SK-N-SH treated with all-trans-retinoic acid at 6 μM for 48 hours (cell line): ENCODE measurements around the gene GPX5.

Experiments
- ATAC-seq: fragments of 200-7000 bp; cut with Tn5 transposase; 3 replicates; pipeline ENCODE4 v1.9.1; 2020; ENCODE audit warnings: mild to moderate bottlenecking, moderate library complexity
- ARNTL ChIP-seq: fragments of 450-650 bp; formaldehyde crosslinking; IDR thresholded peaks from 2 replicates; pipeline ENCODE4 v1.5.0; 2020; ENCODE audit warnings: low read depth, mild to moderate bottlenecking, moderate library complexity, borderline replicate concordance
- BACH2 ChIP-seq: fragments of 250-450 bp; sonication (Bioruptor Pico); IDR thresholded peaks from 2 replicates; pipeline ENCODE4 v1.9.0; 2021; ENCODE audit warnings: mild to moderate bottlenecking, borderline replicate concordance
- CREB5 ChIP-seq: fragments of 250-450 bp; sonication (Bioruptor Pico); IDR thresholded peaks from 2 replicates; pipeline ENCODE4 v1.5.1; 2020; ENCODE audit warnings: low read depth, mild to moderate bottlenecking, moderate library complexity
- CSRNP3 ChIP-seq: fragments of 250-450 bp; sonication (Bioruptor Pico); IDR thresholded peaks from 2 replicates; pipeline ENCODE4 v1.5.1; 2021; ENCODE audit warnings: mild to moderate bottlenecking, moderate library complexity
- ESRRG ChIP-seq: fragments of 250-450 bp; sonication (Bioruptor Pico); IDR thresholded peaks from 2 replicates; pipeline ENCODE4 v1.6.1; 2021; ENCODE audit warnings: mild to moderate bottlenecking
- GLIS3 ChIP-seq: fragments of 250-450 bp; sonication (Bioruptor Pico); IDR thresholded peaks from 2 replicates; pipeline ENCODE4 v1.5.0; 2020; ENCODE audit warnings: mild to moderate bottlenecking, moderate library complexity
- ISL1 ChIP-seq: fragments of 250-450 bp; sonication (Bioruptor Pico); IDR thresholded peaks from 2 replicates; pipeline ENCODE4 v2.1.2; 2022; ENCODE audit warnings: mild to moderate bottlenecking, moderate library complexity
- OSR1 ChIP-seq: fragments of 250-450 bp; sonication (Bioruptor Pico); IDR thresholded peaks from 2 replicates; pipeline ENCODE4 v1.8.0; 2022; ENCODE audit warnings: moderate library complexity, mild to moderate bottlenecking, inconsistent platforms
- PATZ1 ChIP-seq: fragments of 250-450 bp; sonication (Bioruptor Pico); IDR thresholded peaks from 2 replicates; pipeline ENCODE4 v1.8.0; 2020; ENCODE audit warnings: mild to moderate bottlenecking, moderate library complexity, borderline replicate concordance
- POU6F1 ChIP-seq: fragments of 250-450 bp; sonication (Bioruptor Pico); IDR thresholded peaks from 2 replicates; pipeline ENCODE4 v1.8.0; 2021; ENCODE audit warnings: low read depth, mild to moderate bottlenecking, moderate library complexity, borderline replicate concordance
- PPARA ChIP-seq: fragments of 250-450 bp; sonication (Bioruptor Pico); IDR thresholded peaks from 2 replicates; pipeline ENCODE4 v1.5.0; 2020; ENCODE audit warnings: mild to moderate bottlenecking, borderline replicate concordance
- SNAI2 ChIP-seq: fragments of 250-450 bp; sonication (Bioruptor Pico); IDR thresholded peaks from 2 replicates; pipeline ENCODE4 v1.5.0; 2020; ENCODE audit warnings: mild to moderate bottlenecking, moderate library complexity
- TCF4 ChIP-seq: fragments of 250-450 bp; sonication (Bioruptor Pico); IDR thresholded peaks from 2 replicates; pipeline ENCODE4 v1.8.0; 2021; ENCODE audit warnings: mild to moderate bottlenecking, moderate library complexity, borderline replicate concordance
- TOX ChIP-seq: fragments of 250-450 bp; sonication (Bioruptor Pico); IDR thresholded peaks from 2 replicates; pipeline ENCODE4 v1.8.0; 2021; ENCODE audit warnings: mild to moderate bottlenecking, moderate library complexity, borderline replicate concordance
- ZFP3 ChIP-seq: fragments of 250-450 bp; sonication (Bioruptor Pico); IDR thresholded peaks from 2 replicates; pipeline ENCODE4 v1.5.0; 2020; ENCODE audit warnings: mild to moderate bottlenecking, moderate library complexity
- ZFP30 ChIP-seq: fragments of 450-650 bp; formaldehyde crosslinking; IDR thresholded peaks from 2 replicates; pipeline ENCODE4 v1.5.0; 2022; ENCODE audit warnings: mild to moderate bottlenecking, moderate library complexity
- ZNF565 ChIP-seq: fragments of 450-650 bp; formaldehyde crosslinking; conservative IDR thresholded peaks from 2 replicates; pipeline ENCODE4 v1.5.0; 2020; ENCODE audit warnings: low read depth, mild to moderate bottlenecking, moderate library complexity
- ZNF70 ChIP-seq: fragments of 450-650 bp; formaldehyde crosslinking; IDR thresholded peaks from 2 replicates; pipeline ENCODE4 v1.5.0; 2020; ENCODE audit warnings: mild to moderate bottlenecking, moderate library complexity
- ZNF8 ChIP-seq: fragments of 450-650 bp; formaldehyde crosslinking; IDR thresholded peaks from 2 replicates; pipeline ENCODE4 v1.5.0; 2020; ENCODE audit warnings: mild to moderate bottlenecking, moderate library complexity

GPX5 gene

GRCh38 chr6:28525496-28526039, at the start of gene GPX5:
TSS of gene GPX5 (plus strand) at chr6:28525881. CDS start at chr6:28526014, 133 bp downstream.
- TF ChIP-seq ARNTL = no peak
- no peak for TF ChIP-seq BACH2 (CRISPR knock-in tag)
- TF ChIP-seq POU6F1 = no peak
- no peak for TF ChIP-seq PATZ1 (CRISPR knock-in tag)
- no peak for TF ChIP-seq OSR1
- TF ChIP-seq CSRNP3 (CRISPR knock-in tag) = no peak
- TF ChIP-seq ZNF565 (CRISPR knock-in tag) = no peak
- TF ChIP-seq TOX (CRISPR knock-in tag) = no peak
- TF ChIP-seq CREB5 = no peak
- TF ChIP-seq SNAI2 (CRISPR knock-in tag) = no peak
- no peak for TF ChIP-seq ZFP30 (CRISPR knock-in tag)
- TF ChIP-seq GLIS3 (CRISPR knock-in tag) = no peak
- TF ChIP-seq, all 23 proteins: peak for 0
- ATAC-seq = no peak

GRCh38 chr6:28478518-28478917, 47.2 kb upstream of the GPX5 start:
- ATAC-seq = no peak
- TF ChIP-seq TOX (CRISPR knock-in tag) (no peak), ZFP3 (CRISPR knock-in tag) (no peak), ZFP30 (CRISPR knock-in tag) (no peak)

GRCh38 chr6:28480253-28480932, 45.3 kb upstream of the GPX5 start:
- TF ChIP-seq CSRNP3 (CRISPR knock-in tag) (no peak), TOX (CRISPR knock-in tag) (no peak), ARNTL (no peak), ZFP30 (CRISPR knock-in tag) (no peak), ZNF70 (CRISPR knock-in tag) (no peak), ZNF8 (CRISPR knock-in tag) (no peak), ESRRG (CRISPR knock-in tag) (no peak), BACH2 (CRISPR knock-in tag) (no peak), GLIS3 (CRISPR knock-in tag) (no peak), POU6F1 (no peak), ISL1 (no peak)
- ATAC-seq = no peak

GRCh38 chr6:28485482-28485881, 40.2 kb upstream of the GPX5 start:
- no peak for ATAC-seq
- TF ChIP-seq PPARA (CRISPR knock-in tag) = no peak
- TF ChIP-seq GLIS3 (CRISPR knock-in tag) = no peak
- TF ChIP-seq POU6F1 = no peak
- no peak for TF ChIP-seq ARNTL
- TF ChIP-seq ZNF70 (CRISPR knock-in tag) = no peak
- no peak for TF ChIP-seq TCF4 (CRISPR knock-in tag)
- TF ChIP-seq ZFP3 (CRISPR knock-in tag) = no peak
- TF ChIP-seq OSR1 = no peak
- TF ChIP-seq SNAI2 (CRISPR knock-in tag) = no peak
- TF ChIP-seq PATZ1 (CRISPR knock-in tag) = no peak
- TF ChIP-seq, all 23 proteins: peak for 0
